GM21390 (cell line): ENCODE measurements around the gene RAI2.

Experiments
- ATAC-seq: cut with Tn5 transposase; IDR thresholded peaks from one replicate; pipeline ENCODE4 v1.9.1; 2021; ENCODE audit not compliant: unreplicated experiment

RAI2 gene

GRCh38 chrX:17829566-17829965 is 31.5 kb downstream of the RAI2 start:
- no peak for ATAC-seq

- no peak for ATAC-seq
Measured at GRCh38 chrX:17828171-17828570, 32.9 kb downstream of the RAI2 start.

DNA sequence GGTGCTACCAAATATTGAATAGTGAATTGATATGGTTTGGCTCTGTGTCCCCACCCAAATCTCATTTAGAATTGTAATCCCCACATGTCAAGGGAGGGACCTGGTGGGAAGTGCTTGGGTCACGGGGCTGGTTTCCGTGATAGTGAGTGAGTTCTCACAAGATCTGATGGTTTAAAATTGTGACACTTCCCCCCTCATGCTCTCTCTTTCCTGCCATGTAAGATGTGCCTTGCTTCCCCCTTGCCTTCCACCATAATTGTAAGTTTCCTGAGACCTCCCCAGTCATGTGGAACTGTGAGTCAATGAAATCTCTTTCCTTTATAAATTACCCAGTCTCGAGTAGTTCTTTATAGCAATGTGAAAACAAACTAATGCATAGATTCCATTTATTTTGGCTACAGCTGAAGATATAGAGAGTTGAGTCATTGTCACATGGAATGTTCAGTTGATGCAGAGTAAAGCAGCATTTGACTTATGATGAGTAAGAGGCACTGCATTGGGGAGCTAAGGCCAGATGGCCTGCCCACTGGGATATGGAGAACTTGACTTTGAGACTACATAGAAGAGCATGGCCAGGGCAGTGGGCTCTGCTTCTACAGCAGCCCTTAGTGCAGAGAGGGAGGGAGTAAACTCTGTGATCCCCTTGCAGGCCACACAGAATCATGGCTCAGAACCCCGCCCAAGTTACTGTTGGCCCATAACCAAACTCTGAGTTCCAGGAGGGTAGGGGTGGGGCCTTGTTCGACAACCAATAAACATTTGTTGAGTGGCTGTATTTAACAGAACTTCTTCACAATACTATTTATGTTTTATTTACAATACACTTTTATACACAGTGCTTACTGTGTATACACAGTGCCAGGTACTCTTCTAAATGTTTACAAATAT is 34.2 kb downstream of the RAI2 start:
- ATAC-seq = no peak

GRCh38 chrX:17824980-17825379 is 36.1 kb downstream of the RAI2 start:
- ATAC-seq = no peak

DNA sequence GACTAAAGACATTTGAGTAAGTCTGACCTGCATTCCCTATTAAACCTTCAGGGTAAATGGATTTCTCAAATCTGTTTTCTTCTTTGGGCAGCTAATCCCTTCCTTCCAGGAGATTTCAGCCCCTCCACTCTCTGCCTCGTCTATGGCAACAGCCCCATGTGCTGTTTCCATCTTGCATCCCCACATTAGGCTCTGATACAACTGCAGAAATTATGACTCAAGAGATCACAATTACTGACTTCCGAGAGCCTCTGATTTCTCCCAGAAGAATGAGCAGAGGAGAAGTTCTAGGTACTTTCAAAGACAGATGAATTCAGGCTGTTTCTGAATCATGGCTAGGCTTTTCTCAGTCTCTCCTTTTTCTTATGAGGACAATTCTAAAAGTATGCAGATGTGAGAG is 38.7 kb downstream of the RAI2 start:
- no peak for ATAC-seq

- ATAC-seq = no peak
Measured at GRCh38 chrX:17820100-17820499, 41.0 kb downstream of the RAI2 start.

GRCh38 chrX:17818726-17819125 is 42.4 kb downstream of the RAI2 start:
- ATAC-seq = no peak

GRCh38 chrX:17817251-17817650 is 43.8 kb downstream of the RAI2 start:
- ATAC-seq = no peak

DNA sequence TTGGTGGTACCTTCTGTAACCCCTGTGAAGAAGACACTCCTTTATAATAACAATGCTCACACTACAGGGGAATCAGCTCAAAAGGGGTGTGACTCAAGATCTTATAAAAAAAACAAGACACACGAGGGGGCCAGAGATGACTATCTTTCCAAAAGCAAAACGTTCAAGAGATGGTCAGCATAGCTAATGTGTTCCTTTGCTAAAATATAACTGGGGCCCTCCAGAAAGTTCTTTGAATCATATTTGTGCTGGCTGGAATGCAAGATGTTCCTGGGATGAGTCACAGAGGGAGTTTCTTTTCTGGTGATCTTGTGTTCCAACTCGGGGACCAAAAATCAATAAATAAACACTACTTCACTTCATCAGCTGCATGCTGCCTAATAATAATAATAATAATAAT is 46.5 kb downstream of the RAI2 start:
- no peak for ATAC-seq

DNA sequence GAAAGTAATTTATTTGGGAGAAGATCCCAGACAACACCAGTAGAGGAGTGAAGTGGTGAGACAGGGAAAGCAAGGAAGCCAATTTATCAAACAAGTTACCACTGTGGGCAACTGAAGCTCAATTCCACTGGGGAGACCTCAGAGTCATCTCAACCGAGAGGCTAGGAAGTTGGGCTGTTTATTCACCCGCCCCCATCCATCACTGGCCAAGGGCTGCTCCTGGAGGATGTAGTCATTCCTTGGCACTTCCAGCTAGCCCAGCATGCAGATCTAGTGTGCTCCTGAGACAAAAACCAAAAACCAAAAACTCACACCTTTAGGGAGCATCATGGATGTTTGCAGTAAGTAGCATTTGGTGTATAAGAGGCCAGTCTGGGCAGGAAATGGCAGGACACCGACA is 47.0 kb downstream of the RAI2 start:
- ATAC-seq = no peak

- ATAC-seq = no peak
Measured at GRCh38 chrX:17813277-17813676, 47.8 kb downstream of the RAI2 start.

DNA sequence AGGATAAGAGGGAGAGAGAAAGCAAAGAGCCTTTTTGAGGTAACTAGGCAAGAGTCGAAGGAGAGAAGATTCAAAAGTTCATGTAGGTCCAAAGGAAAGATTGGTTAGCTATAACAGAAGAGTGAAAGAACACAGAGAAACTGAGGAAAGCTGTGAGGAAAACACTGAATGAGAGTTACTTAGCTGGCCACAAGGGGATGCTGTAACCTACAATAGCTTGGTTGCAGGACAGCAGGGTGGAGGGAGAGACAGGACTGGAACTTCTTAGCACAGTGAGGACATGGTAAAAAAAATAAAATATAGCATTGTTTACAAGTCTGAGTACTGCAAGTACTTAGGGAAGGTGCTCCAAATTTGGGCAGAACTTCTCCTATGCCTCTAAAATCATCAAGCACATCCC is 48.3 kb downstream of the RAI2 start:
- ATAC-seq = no peak

- no peak for ATAC-seq
Measured at GRCh38 chrX:17809984-17810383, 51.1 kb downstream of the RAI2 start.

DNA sequence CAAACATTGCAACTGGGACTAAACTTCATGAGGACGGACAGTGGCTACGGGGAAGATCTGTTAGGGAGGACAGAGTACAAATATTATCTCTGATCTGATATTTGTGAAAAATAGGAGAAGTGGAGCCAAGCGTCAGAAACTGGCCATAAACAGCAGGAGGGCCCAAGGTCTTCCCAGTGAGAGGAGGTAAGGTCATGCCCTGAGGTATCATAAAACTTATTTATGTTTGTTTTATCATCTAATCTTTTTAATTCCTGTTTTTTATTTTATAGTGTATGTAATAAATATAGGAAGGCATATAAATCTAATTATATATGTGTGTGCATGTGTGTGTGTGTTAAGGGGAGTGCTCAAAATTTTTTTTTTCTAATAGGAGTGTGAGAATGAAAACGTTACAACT is 51.8 kb downstream of the RAI2 start:
- no peak for ATAC-seq

- ATAC-seq = no peak
Measured at GRCh38 chrX:17805120-17805519, 56.0 kb downstream of the RAI2 start.

DNA sequence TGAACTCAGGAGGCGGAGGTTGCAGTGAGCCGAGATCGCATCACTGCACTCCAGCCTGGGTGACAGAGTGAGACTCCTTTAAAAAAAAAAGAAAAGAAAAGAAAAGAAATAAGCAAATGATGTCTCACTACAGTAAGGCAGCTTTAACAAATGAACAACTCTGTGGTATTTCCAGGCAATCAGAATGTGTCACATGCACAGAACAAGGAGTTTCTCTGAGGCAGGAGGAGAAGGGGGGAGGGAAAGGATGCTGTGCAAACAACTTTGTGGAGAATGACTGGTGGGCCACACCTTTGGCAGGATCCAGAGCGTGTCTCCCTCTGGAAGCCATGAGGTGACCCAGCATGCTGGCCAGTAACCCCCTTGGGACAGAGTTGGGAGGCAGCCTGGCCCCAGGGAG is 57.6 kb downstream of the RAI2 start:
- ATAC-seq = no peak

DNA sequence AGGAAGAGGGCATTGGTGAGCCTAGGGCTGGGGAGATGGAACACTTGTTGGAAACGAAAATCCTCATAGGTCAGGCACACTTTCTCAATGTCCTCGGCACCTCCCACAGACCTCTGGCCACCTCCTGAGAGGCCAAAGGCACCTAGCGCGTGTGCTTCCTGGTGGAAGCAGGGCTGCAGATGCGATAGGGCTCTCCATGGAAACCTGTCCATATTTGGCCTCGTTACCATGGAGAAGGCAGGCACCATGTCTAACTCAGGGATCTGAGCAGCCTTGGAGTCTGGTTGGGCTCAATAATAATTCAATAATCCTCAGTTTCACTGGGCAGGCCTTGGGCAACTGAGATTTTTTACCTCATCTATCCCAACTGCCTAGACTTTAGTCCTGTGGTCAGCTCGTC is 58.3 kb downstream of the RAI2 start:
- no peak for ATAC-seq

GRCh38 chrX:17801431-17801830 is 59.7 kb downstream of the RAI2 start:
- ATAC-seq = no peak

GRCh38 chrX:17798921-17799320 is 62.2 kb downstream of the RAI2 start:
- ATAC-seq = no peak

- no peak for ATAC-seq
Measured at GRCh38 chrX:17792826-17793225, 68.3 kb downstream of the RAI2 start.

DNA sequence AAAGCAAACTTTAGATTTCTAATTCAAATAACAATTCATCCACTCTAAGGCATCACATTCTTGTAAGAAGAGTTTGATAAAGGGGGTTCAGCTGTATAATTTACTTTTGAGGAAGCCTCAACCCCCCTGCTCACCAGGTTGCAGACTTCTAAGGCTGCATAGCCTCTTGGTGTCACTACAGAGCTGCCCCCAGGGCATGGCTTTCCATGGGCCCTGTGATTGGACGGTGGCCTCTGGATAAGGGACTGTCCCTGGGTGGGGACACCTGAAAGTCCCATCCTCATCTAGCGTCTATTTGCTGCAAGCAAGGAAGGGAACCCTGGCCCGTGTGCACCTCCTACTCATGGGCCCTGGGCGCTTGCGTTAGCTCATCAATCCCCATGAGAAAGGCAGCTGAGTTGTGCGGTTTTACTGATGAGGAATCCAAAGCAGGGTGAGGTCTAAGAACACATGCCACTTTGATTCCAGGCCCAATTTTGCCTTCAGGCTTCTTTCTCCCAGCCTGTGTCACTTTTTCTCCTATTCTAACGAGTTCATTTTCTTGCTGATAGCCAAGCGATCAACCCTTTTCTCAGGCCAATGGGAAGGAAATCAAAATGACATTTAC is 72.0 kb downstream of the RAI2 start:
- ATAC-seq = no peak

GRCh38 chrX:17788439-17788838 is 72.7 kb downstream of the RAI2 start:
- ATAC-seq = no peak

DNA sequence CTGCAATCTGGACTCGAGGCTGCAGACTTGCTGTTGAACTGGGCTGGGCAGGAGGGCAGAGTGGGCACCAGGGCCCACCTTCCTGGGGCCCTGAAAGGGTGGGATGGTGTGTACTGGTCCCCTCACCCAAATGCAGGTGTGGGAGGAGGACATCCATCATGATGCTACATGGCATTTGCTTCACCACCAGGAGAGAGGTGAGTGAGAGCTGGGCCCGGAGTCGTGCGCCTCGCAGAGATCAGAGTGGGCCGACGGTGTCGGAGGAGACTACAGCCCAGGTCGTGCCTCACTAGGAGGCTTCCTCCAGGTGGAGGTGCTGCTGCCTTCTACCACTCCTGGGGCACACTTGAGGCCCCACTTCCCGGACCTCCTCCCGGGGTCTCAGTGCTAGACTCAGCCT is 73.5 kb downstream of the RAI2 start:
- ATAC-seq = no peak
